Bronchial epithelial cell (primary cell): Measurements from ENCODE around the gene PSTPIP2. TPM values are rescaled to one million over a fixed set of nuclear protein-coding genes. Genes with fewer than 3 reads are reported as not detected.

Experiments
- DNase-seq: peaks from one replicate; pipeline ENCODE4 v3.0.0-alpha.2; 2010; ENCODE audit warnings: low read depth
- FAIRE-seq: peaks from 2 replicates; lab custom pipeline; 2011; peaks lifted over from hg19 to GRCh38; lab: Jason Lieb, UNC
- H3K27me3 ChIP-seq: 2 replicates; pipeline ENCODE4 v1.5.1; 2011; ENCODE audit warnings: low read length; ENCODE audit not compliant: control insufficient read depth, insufficient read depth
- H3K36me3 ChIP-seq: 2 replicates; pipeline ENCODE4 v1.5.1; 2011; ENCODE audit warnings: low read length; ENCODE audit not compliant: control insufficient read depth, insufficient read depth
- H3K4me3 ChIP-seq: 2 replicates; pipeline ENCODE4 v1.5.1; 2011; ENCODE audit warnings: mild to moderate bottlenecking, low read depth, low read length, control low read depth
- total RNA-seq: library from RNA; depleted of rRNA; stranded (reverse); fragments of >200 nt; gene quantifications from 2 replicates; pipeline ENCODE4 v1.2.1, GENCODE V29; 2014
- TF ChIP-seq, protein P1 (sequence below): IDR thresholded peaks from 2 replicates; pipeline ENCODE4 v1.5.1; 2011; ENCODE audit warnings: mild to moderate bottlenecking, moderate library complexity, low read length, control low read depth, inconsistent platforms; ENCODE audit not compliant: insufficient read depth, severe bottlenecking

Gene PSTPIP2
- total RNA-seq, 1 donor from 2014 or later: 6.6 TPM

DNA sequence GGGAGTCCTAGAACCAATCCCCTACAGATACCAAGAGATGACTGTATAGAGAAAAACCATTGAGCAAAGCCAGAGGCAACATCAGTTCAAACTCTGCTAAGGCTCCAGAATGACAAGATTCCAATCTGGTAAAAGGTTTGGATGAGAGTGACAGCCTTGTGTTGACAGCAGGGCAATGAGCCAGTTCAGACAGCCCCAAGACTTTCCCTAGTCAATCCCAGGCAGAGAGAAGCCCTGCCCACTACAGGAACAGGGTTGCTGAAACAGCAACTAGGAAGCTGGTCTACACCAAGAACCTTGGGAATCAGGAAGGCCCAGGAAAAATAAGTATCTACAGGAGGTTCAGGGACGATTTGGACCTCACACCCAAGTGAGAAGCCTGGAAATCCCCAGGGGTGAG is 3.3 kb downstream of the PSTPIP2 start:
- TF ChIP-seq, protein P1, sequence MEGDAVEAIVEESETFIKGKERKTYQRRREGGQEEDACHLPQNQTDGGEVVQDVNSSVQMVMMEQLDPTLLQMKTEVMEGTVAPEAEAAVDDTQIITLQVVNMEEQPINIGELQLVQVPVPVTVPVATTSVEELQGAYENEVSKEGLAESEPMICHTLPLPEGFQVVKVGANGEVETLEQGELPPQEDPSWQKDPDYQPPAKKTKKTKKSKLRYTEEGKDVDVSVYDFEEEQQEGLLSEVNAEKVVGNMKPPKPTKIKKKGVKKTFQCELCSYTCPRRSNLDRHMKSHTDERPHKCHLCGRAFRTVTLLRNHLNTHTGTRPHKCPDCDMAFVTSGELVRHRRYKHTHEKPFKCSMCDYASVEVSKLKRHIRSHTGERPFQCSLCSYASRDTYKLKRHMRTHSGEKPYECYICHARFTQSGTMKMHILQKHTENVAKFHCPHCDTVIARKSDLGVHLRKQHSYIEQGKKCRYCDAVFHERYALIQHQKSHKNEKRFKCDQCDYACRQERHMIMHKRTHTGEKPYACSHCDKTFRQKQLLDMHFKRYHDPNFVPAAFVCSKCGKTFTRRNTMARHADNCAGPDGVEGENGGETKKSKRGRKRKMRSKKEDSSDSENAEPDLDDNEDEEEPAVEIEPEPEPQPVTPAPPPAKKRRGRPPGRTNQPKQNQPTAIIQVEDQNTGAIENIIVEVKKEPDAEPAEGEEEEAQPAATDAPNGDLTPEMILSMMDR: no peak
- Histone ChIP-seq H3K36me3 (no peaks in the 10 kb centered on the region), H3K27me3 (no peaks in the 10 kb centered on the region), H3K4me3 (no peak overlapping the region)
- no peak for FAIRE-seq
- DNase-seq: peak; percentile 74

DNA sequence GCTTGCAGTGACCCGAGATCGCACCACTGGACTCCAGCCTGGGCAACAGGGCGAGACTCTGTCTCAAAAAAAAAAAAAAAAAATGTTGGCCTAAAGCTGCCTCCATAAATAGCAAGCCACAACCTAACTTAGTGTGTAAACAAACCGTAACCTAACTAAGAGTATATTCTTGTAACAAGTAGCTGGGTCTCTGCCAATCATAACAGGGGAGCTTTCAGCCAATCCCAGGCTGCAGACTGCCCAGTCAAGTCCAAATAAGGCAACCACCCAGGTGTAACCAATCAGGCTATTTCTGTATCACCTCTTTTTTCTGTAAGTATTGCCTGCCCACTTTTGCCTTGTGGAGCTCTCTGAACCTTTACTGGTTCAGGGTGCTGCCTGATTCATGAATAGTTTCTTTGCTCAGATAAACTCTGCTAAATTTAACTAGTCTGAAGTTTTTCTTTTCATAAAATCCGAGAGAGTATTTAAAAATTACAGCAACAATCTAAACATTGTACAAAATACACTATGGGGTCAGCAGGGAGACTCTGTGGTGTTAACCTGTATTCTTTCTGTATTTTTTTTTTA is 4.5 kb downstream of the PSTPIP2 start:
- Histone ChIP-seq H3K27me3 (no peaks in the 10 kb centered on the region), H3K4me3 (no peak overlapping the region), H3K36me3 (no peaks in the 10 kb centered on the region)
- no peak for FAIRE-seq
- DNase-seq: peak; percentile 26
- TF ChIP-seq, protein P1: no peak

DNA sequence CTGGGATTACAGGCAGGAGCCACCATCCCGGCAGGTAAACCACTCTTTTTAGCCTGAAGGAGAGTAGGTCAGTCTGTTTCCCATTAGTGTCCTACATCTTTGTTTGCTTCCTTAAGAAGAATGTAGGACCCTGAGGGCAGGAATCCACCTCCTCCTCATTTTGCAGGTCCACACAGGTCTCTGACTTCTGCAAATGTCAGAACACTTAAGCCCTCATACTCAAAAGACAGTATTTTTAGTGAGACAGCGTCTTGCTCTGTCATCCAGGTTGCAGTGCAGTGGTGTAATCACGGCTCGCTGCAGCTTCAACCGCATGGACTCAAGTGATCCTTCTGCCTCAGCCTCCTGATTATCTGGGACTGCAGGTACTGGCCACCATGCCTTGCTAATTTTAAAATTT is 9.3 kb downstream of the PSTPIP2 start:
- no peak for FAIRE-seq
- DNase-seq: peak; percentile 96
- no peaks in the 10 kb centered on the region for H3K36me3 ChIP-seq
- H3K4me3 ChIP-seq: no peak overlapping the region
- H3K27me3 ChIP-seq: no peaks in the 10 kb centered on the region
- TF ChIP-seq, protein P1: no peak

DNA sequence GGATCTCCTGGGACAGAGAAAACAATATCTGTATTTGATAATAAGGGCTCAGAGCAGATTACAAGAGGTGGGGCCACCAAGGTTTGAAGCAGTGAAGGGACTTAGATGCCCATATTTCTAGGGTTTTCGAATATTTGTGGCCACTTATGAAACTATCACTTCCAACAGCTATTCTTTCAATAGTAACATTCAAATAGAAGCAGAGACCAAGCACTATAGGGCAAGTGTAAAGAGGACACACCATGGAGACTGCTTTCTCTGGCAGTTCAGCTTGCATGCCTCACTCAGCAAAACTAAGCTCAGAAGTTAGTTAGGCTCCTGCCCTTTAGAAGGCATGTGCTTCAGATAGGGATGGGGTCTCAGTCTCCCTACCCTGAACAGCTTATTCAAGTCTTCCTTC is 10.3 kb downstream of the PSTPIP2 start:
- FAIRE-seq: no peak
- no peaks in the 10 kb centered on the region for H3K36me3 ChIP-seq
- H3K27me3 ChIP-seq: no peaks in the 10 kb centered on the region
- DNase-seq: no peak
- TF ChIP-seq, protein P1: no peak
- no peak overlapping the region for H3K4me3 ChIP-seq

DNA sequence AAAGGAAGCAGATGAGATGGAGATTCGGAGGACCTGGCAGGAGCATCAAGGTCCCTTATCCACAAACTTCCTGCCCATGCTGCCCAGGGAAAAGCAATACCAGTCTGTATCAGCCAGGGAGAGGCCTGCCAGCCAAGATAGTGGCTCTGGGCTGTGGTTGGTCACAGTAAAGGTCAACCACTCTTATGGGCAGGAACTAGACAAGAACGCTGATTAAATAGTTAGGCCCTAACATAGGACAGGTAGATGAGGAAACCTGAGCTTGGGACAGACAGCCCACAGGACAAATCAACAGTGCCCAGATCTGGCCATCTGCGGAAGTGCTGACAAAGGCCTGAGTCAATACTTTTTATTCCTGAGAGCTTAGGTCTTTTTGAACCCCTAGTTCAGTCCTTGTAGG is 10.7 kb downstream of the PSTPIP2 start:
- Histone ChIP-seq H3K36me3 (no peaks in the 10 kb centered on the region), H3K4me3 (no peak overlapping the region), H3K27me3 (no peaks in the 10 kb centered on the region)
- no peak for DNase-seq
- TF ChIP-seq, protein P1: no peak
- FAIRE-seq: peak; percentile 43

DNA sequence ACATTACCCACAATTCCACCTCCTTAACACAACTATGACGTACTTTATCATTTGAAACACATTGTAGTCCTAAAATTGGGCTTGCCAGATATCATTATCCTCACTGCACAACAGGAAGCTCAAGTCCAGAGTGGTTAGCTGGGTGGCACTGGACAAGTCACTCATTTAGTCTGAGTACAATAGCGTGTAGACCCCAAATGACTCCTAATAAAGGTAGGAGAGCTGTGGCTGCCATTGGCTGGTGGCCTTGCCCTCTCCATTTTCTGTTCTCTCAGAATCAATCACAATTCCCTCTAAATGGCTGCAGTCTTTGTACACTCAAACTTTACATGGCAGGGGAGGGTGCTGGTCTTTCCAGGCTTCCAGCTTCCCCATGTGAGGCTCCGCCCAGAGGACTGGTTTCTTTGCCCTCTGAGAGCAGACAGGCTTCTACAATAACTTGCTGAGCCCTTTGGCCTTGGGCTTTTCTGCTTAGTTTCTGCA is 11.7 kb downstream of the PSTPIP2 start:
- H3K36me3 ChIP-seq: no peaks in the 10 kb centered on the region
- H3K4me3 ChIP-seq: no peak overlapping the region
- FAIRE-seq (no peak), DNase-seq (no peak)
- TF ChIP-seq, protein P1: no peak
- no peaks in the 10 kb centered on the region for H3K27me3 ChIP-seq
